B cell (primary cell): ENCODE data around the gene PCGF3. TPM values are rescaled to one million over a fixed set of nuclear protein-coding genes. Genes with fewer than 3 reads are reported as not detected.

Experiments used
- ATAC-seq: fragments of 200-7000 bp; cut with Tn5 transposase; one replicate; pipeline ENCODE4 v1.10.0; 2021; ENCODE audit warnings: low read depth, mild to moderate bottlenecking, moderate number of reproducible peaks, moderate library complexity
- CTCF ChIA-PET: fragments of 350-600 bp; sonication (Branson Sonifier 250); formaldehyde crosslinking; loops from one replicate; lab custom pipeline; 2021; ENCODE audit warnings: antibody characterized with exemption, inconsistent platforms; lab: Charles Lee
- POLR2A ChIA-PET: fragments of 350-600 bp; sonication (Branson Sonifier 250); formaldehyde crosslinking; loops from one replicate; lab custom pipeline; 2021; ENCODE audit warnings: antibody characterized with exemption; lab: Charles Lee
- DNase-seq: peaks from one replicate; pipeline ENCODE4 v3.0.0; 2013
- H2AFZ ChIP-seq: 2 replicates; pipeline ENCODE4 v1.6.1; 2012; ENCODE audit warnings: mild to moderate bottlenecking, low read depth, low read length; ENCODE audit not compliant: insufficient read depth, poor library complexity, severe bottlenecking
- H3K27ac ChIP-seq, 2 donors: 1 replicate in 1 of 2; 2 replicates in 1 of 2; pipeline ENCODE4 v1.5.1; 2012 to 2013; ENCODE audit warnings: low read length in 2 of 2, mild to moderate bottlenecking in 2 of 2, moderate library complexity in 1 of 2
- H3K27me3 ChIP-seq, 4 experiments: fragments of 200-600 bp in 1 of 4; sonication (generic) in 1 of 4; replicated peaks in 1 of 4; 1 replicate in 2 of 4; 2 replicates in 2 of 4; pipeline versions ENCODE4 v1.6.1 to v1.7.0; 2013 to 2016; ENCODE audit warnings: low read length in 3 of 4, mild to moderate bottlenecking in 2 of 4, mixed read lengths in 1 of 4, moderate library complexity in 1 of 4; ENCODE audit not compliant: insufficient read depth in 4 of 4, control insufficient read depth in 3 of 4; ENCODE audit errors: control extremely low read depth in 1 of 4
- H3K36me3 ChIP-seq, 2 experiments: replicated peaks in 1 of 2; 1 replicate in 1 of 2; 2 replicates in 1 of 2; pipeline versions ENCODE4 v1.6.1 to v1.7.1; 2013; ENCODE audit warnings: low read length in 1 of 2; ENCODE audit not compliant: insufficient read depth in 2 of 2, control insufficient read depth in 1 of 2; ENCODE audit errors: control extremely low read depth in 1 of 2, extremely low read depth in 1 of 2
- H3K4me1 ChIP-seq, 2 donors: fragments of 200-600 bp in 1 of 2; sonication (generic) in 1 of 2; 1 replicate in 1 of 2; 2 replicates in 1 of 2; pipeline versions ENCODE4 v1.5.1 to v1.6.1; 2013 to 2017; ENCODE audit warnings: low read length in 2 of 2; ENCODE audit not compliant: control insufficient read depth in 2 of 2, insufficient read depth in 2 of 2
- H3K4me2 ChIP-seq: replicated peaks from 2 replicates; pipeline ENCODE3; 2012; ENCODE audit warnings: mild to moderate bottlenecking, low read depth, low read length; ENCODE audit not compliant: poor library complexity, severe bottlenecking
- H3K4me3 ChIP-seq, 5 experiments: fragments of 200-600 bp in 1 of 5; sonication (generic) in 1 of 5; 1 replicate in 3 of 5; 2 replicates in 2 of 5; pipeline versions ENCODE4 v1.5.1 to v1.7.0; 2011 to 2016; ENCODE audit warnings: low read length in 4 of 5, mild to moderate bottlenecking in 4 of 5, low read depth in 2 of 5, control low read depth in 1 of 5, moderate library complexity in 1 of 5; ENCODE audit not compliant: insufficient read depth in 1 of 5; ENCODE audit errors: control extremely low read depth in 1 of 5, extremely low read depth in 1 of 5
- H3K79me2 ChIP-seq: fragments of 200-600 bp; sonication (generic); one replicate; pipeline ENCODE4 v1.6.0; 2016; ENCODE audit warnings: low read length; ENCODE audit not compliant: control insufficient read depth, insufficient read depth
- H3K9ac ChIP-seq: fragments of 200-600 bp; sonication (generic); 2 replicates; pipeline ENCODE4 v1.6.1; 2017; ENCODE audit warnings: mild to moderate bottlenecking, low read length, moderate library complexity
- H3K9me3 ChIP-seq, 3 donors: one replicate each; pipeline versions ENCODE4 v1.6.1 to v1.7.1; 2013; ENCODE audit warnings: low read length in 2 of 3; ENCODE audit not compliant: control insufficient read depth in 2 of 3, insufficient read depth in 1 of 3; ENCODE audit errors: control extremely low read depth in 1 of 3
- H4K20me1 ChIP-seq: 2 replicates; pipeline ENCODE4 v1.6.0; 2012; ENCODE audit warnings: mild to moderate bottlenecking, low read length; ENCODE audit not compliant: insufficient read depth, control insufficient read depth, poor library complexity, severe bottlenecking
- H3K27ac Mint-ChIP-seq: one replicate; pipeline ENCODE4 v1.8.0; 2021; ENCODE audit warnings: mixed read lengths
- H3K27me3 Mint-ChIP-seq: one replicate; pipeline ENCODE4 v1.8.0; 2021; ENCODE audit warnings: mixed read lengths
- H3K4me1 Mint-ChIP-seq: one replicate; pipeline ENCODE4 v1.8.0; 2021; ENCODE audit warnings: mixed read lengths
- H3K4me3 Mint-ChIP-seq: one replicate; pipeline ENCODE4 v1.8.0; 2021; ENCODE audit warnings: mixed read lengths
- H3K9me3 Mint-ChIP-seq: one replicate; pipeline ENCODE4 v1.8.0; 2022; ENCODE audit warnings: mixed read lengths; ENCODE audit not compliant: insufficient read depth
- CTCF ChIP-seq: fragments of 200-600 bp; IDR thresholded peaks from one replicate; pipeline ENCODE4 v1.8.0; 2022; ENCODE audit warnings: antibody characterized with exemption, mild to moderate bottlenecking
- EZH2 ChIP-seq: IDR thresholded peaks from 2 replicates; pipeline ENCODE4 v1.6.1; 2012; ENCODE audit warnings: borderline replicate concordance, low read depth, mild to moderate bottlenecking, moderate library complexity, low read length; ENCODE audit not compliant: insufficient read depth, poor library complexity, severe bottlenecking
- WGBS: methylation state at CpG from one replicate; pipeline ENCODE4 v1.1.5; 2013; ENCODE audit warnings: missing lambda C conversion rate; ENCODE audit not compliant: insufficient coverage; 5-methylcytosine and 5-hydroxymethylcytosine counted together
- intact Hi-C: fragments of 100-400 bp; cut with micrococcal nuclease; formaldehyde crosslinking; loops from one replicate; pipeline ENCODE4 v1.10.0; 2022
- polyA plus RNA-seq: library from polyadenylated mRNA; depleted of rRNA; stranded (reverse); fragments of >200 nt; gene quantifications from 2 replicates; pipeline ENCODE4 v1.2.3, GENCODE V29; 2012
- total RNA-seq, 2 donors: library from RNA; stranded (reverse); fragments of 120-200 nt in 1 of 2; gene quantifications; 1 replicate in 1 of 2; 2 replicates in 1 of 2; pipeline versions ENCODE4 v1.2.3 to v1.2.4, GENCODE V29; 2013 to 2022

PCGF3 gene
- total and polyA plus RNA-seq, 2 donors (not counting 1 experiment from before 2014, with no cell fraction given) = 65.7 to 90.3 TPM

- POLR2A ChIA-PET = interaction anchor here (0.7 kb wide), 1 partner anchor 877 kb away, joined by 9 read pairs; no protein-coding TSS in a partner anchor
- intact Hi-C loops = loop anchor here (10.0 kb wide), 1 partner anchor 231 kb away; the partner anchor contains the start of genes GAK and TMEM175
Observed at GRCh38 chr4:703336-704197, 2.1 kb upstream of the PCGF3 start.

More at GRCh38 chr4:703336-704197, 2.1 kb upstream of the PCGF3 start:
- peaks cover 36% of the 10 kb centered on the region for H3K79me2 ChIP-seq
- Mint-ChIP-seq H3K9me3 (no peaks in the 10 kb centered on the region), H3K27me3 (no peaks in the 10 kb centered on the region), H3K27ac (peak overlapping the region; percentile 15), H3K4me1 (peaks cover 29% of the 10 kb centered on the region), H3K4me3 (no peak overlapping the region)
- H3K27me3 ChIP-seq = no peaks in the 10 kb centered on the region
- DNase-seq (no peak), ATAC-seq (no peak)
- 95% methylated on average over 6 of the region's 10 CpGs for whole genome bisulfite sequencing
- H3K4me1 ChIP-seq = peaks cover 32 to 48% of the 10 kb centered on the region in 2 donors
- H3K9me3 ChIP-seq = no peaks in the 10 kb centered on the region
- H3K4me2 ChIP-seq = no peak overlapping the region
- no peak overlapping the region for H2AFZ ChIP-seq
- H3K36me3 ChIP-seq = no peaks in the 10 kb centered on the region
- no peak overlapping the region for H3K27ac ChIP-seq
- no peak overlapping the region for H3K4me3 ChIP-seq
- peaks cover 17% of the 10 kb centered on the region for H4K20me1 ChIP-seq
- CTCF ChIA-PET = no interaction called here
- H3K9ac ChIP-seq = no peak overlapping the region
- TF ChIP-seq EZH2 (no peak), CTCF (no peak)
